A549 treated with DMSO at 1 μM for 4 hours (cell line): Measurements from ENCODE around the gene GRHL3. TPM values are rescaled to one million over a fixed set of nuclear protein-coding genes. Genes with fewer than 3 reads are reported as not detected.

Source experiments
- total RNA-seq: library from RNA; stranded (reverse); fragments of 200-300 nt; extraction: Qiagen RNA extraction; gene quantifications from 5 replicates; pipeline ENCODE4 v1.2.3, GENCODE V29; 2022; ENCODE audit warnings: low read depth

The GRHL3 gene
- total RNA-seq, result 0.39 to 0.76 TPM (median 0.61 TPM) in 5 replicates

GRCh38 chr1:24319312-24319863 is at the start of gene GRHL3:
Gene GRHL3, plus strand, starts transcription at chr1:24319357. Its CDS starts 195 bp downstream, at chr1:24319552.

Other genes starting within 250 kb of the GRHL3 start
- 5.8 to 7.2 TPM (median 6.4 TPM) in 5 replicates for gene MYOM3, start 207.2 kb upstream of the GRHL3 start, total RNA-seq
- gene IL22RA1, start 176.2 kb upstream of the GRHL3 start, total RNA-seq, result 3.3 to 4.9 TPM (median 4.4 TPM) in 5 replicates
- 1.0 to 1.5 TPM (median 1.4 TPM) in 5 replicates for gene IFNLR1, start 132.1 kb upstream of the GRHL3 start, total RNA-seq
- 6.4 to 6.8 TPM (median 6.7 TPM) in 5 replicates for gene STPG1, start 94.4 kb downstream of the GRHL3 start, total RNA-seq
- 7.0 to 9.4 TPM (median 7.5 TPM) in 5 replicates for gene NIPAL3, start 96.4 kb downstream of the GRHL3 start, total RNA-seq
- 9.8 to 13.6 TPM (median 12.5 TPM) in 5 replicates for gene RCAN3, start 183.5 kb downstream of the GRHL3 start, total RNA-seq
- gene NCMAP, start 236.7 kb downstream of the GRHL3 start, total RNA-seq, result 0.02 TPM in 2 of 5 replicates, not detected in the others